K562 (cell line): ENCODE data around the gene PLCG2. TPM values are rescaled to one million over a fixed set of nuclear protein-coding genes. Genes with fewer than 3 reads are reported as not detected.

Source experiments
- CBX5 ChIP-seq: IDR thresholded peaks from 2 replicates; pipeline ENCODE4 v1.6.1; 2014; ENCODE audit warnings: low read depth, borderline replicate concordance
- ELF1 ChIP-seq: fragments of 200-800 bp; sonication (Bioruptor generic); IDR thresholded peaks from 2 replicates; pipeline ENCODE4 v1.6.1; 2016; ENCODE audit warnings: missing genetic modification characterization, missing compliant biosample characterization
- GATAD2B ChIP-seq: fragments of 450-650 bp; IDR thresholded peaks from 2 replicates; pipeline ENCODE4 v1.6.1; 2017; ENCODE audit warnings: mild to moderate bottlenecking, borderline replicate concordance
- RAD21 ChIP-seq, 2 experiments: fragments of 250-450 bp in 1 of 2; fragments of 450-650 bp in 1 of 2; sonication (Bioruptor Pico) in 1 of 2; formaldehyde crosslinking in 1 of 2; IDR thresholded peaks in 1 of 2; conservative IDR thresholded peaks in 1 of 2; 2 replicates each; pipeline versions ENCODE4 v1.4.0 to v1.8.0; 2020 to 2022; ENCODE audit warnings: mild to moderate bottlenecking in 2 of 2, moderate library complexity in 1 of 2
- SRSF7 ChIP-seq: fragments of 200-400 bp; formaldehyde crosslinking; optimal IDR thresholded peaks from 2 replicates; pipeline ENCODE3; 2017; ENCODE audit warnings: mild to moderate bottlenecking, low read depth, low read length
- TFAM ChIP-seq: fragments of 250-450 bp; sonication (Bioruptor Pico); conservative IDR thresholded peaks from 2 replicates; pipeline ENCODE4 v1.5.0; 2021; ENCODE audit warnings: mild to moderate bottlenecking, moderate library complexity
- YY1 ChIP-seq, 3 experiments: IDR thresholded peaks; 2 replicates each; pipeline ENCODE4 v1.6.1; 2011; ENCODE audit warnings: low read length in 2 of 3, mild to moderate bottlenecking in 2 of 3, moderate library complexity in 2 of 3, borderline replicate concordance in 1 of 3, control low read depth in 1 of 3, low read depth in 1 of 3; ENCODE audit not compliant: insufficient read depth in 3 of 3, insufficient replicate concordance in 2 of 3, control insufficient read depth in 1 of 3, insufficient read length in 1 of 3; ENCODE audit errors: extremely low read depth in 1 of 3
- ZNF134 ChIP-seq: fragments of 250-450 bp; sonication (Bioruptor Pico); conservative IDR thresholded peaks from 2 replicates; pipeline ENCODE4 v1.4.0; 2020
- polyA plus RNA-seq, 8 experiments: library from polyadenylated mRNA; depleted of rRNA in 4 of 8; stranded (reverse) in 5 of 8; unstranded in 3 of 8; fragments of >200 nt; fragmentation: Nextera tagmentation in 2 of 8; fragmentation: Illumina TruSeq in 1 of 8; extraction: Ambion mirVana in 2 of 8; extraction: Trizol in 1 of 8; gene quantifications; 2 replicates each; pipeline versions ENCODE4 v1.2.1 to v1.2.3, GENCODE V29; 2011 to 2014; ENCODE audit warnings: inconsistent platforms in 1 of 8, missing spikeins in 1 of 8
- total RNA-seq, 7 experiments: library from RNA; depleted of rRNA in 6 of 7; stranded (reverse); fragments of >200 nt in 6 of 7; fragmentation: Illumina TruSeq in 2 of 7; extraction: Trizol in 2 of 7; gene quantifications; 2 replicates each; pipeline versions ENCODE4 v1.2.1 to v1.2.3, GENCODE V29; 2011 to 2021; ENCODE audit warnings: low replicate concordance in 1 of 7
- TF ChIP-seq, protein P1 (sequence below): sonication (generic); formaldehyde crosslinking; IDR thresholded peaks from 2 replicates; pipeline ENCODE4 v1.8.1; 2023; ENCODE audit warnings: mild to moderate bottlenecking, missing genetic modification reagents
- TF ChIP-seq, protein P2 (sequence below): fragments of 250-450 bp; sonication (Bioruptor Pico); IDR thresholded peaks from 2 replicates; pipeline ENCODE4 v1.5.0; 2021; ENCODE audit warnings: mild to moderate bottlenecking, borderline replicate concordance

Gene PLCG2
- total and polyA plus RNA-seq, 9 of the 15 experiments (the other 6 are each of a cell fraction or from before 2014, with no cell fraction given) = 0.94 to 7.1 (median 3.1) TPM

DNA sequence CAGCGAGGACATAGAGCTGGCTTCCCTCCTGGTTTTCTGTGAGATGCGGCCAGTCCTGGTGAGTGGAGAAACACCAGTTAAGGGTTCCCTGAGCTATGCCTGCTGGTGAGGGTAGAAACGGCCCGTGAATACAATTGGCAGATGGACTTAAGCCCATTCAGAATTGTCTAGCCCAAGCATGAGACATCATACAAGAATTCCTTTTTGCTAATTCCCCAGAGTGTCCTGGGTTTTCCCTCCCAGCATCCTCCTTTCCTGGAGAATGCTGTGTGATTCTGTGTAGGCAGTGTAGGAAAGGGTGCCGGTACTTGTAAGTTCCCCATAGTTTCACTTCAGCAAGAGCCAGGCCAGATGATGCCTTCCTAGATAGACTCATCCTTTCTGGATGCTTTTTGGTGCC, 167.1 kb downstream of the PLCG2 start (continued):
- no peak for TF ChIP-seq YY1 (IDR thresholded peaks at IDR 0.05; ENCODE audit: borderline replicate concordance in 1 of 3, control insufficient read depth in 1 of 3, extremely low read depth in 1 of 3, insufficient read depth in 3 of 3, insufficient read length in 1 of 3, insufficient replicate concordance in 2 of 3, low read depth in 1 of 3, low read length in 2 of 3)
- TF ChIP-seq GATAD2B = no peak
- no peak for TF ChIP-seq RAD21 (CRISPR knock-in tag; conservative IDR thresholded peaks at IDR 0.05 in 1 of 2, IDR thresholded peaks at IDR 0.05 in 1 of 2)
- TF ChIP-seq, protein P1, sequence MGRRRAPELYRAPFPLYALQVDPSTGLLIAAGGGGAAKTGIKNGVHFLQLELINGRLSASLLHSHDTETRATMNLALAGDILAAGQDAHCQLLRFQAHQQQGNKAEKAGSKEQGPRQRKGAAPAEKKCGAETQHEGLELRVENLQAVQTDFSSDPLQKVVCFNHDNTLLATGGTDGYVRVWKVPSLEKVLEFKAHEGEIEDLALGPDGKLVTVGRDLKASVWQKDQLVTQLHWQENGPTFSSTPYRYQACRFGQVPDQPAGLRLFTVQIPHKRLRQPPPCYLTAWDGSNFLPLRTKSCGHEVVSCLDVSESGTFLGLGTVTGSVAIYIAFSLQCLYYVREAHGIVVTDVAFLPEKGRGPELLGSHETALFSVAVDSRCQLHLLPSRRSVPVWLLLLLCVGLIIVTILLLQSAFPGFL (CRISPR knock-in tag) = no peak
- no peak for TF ChIP-seq SRSF7
- TF ChIP-seq ELF1 (tag) = no peak
- TF ChIP-seq TFAM (CRISPR knock-in tag) = no peak
- TF ChIP-seq ZNF134 (CRISPR knock-in tag) = no peak
- TF ChIP-seq, protein P2, sequence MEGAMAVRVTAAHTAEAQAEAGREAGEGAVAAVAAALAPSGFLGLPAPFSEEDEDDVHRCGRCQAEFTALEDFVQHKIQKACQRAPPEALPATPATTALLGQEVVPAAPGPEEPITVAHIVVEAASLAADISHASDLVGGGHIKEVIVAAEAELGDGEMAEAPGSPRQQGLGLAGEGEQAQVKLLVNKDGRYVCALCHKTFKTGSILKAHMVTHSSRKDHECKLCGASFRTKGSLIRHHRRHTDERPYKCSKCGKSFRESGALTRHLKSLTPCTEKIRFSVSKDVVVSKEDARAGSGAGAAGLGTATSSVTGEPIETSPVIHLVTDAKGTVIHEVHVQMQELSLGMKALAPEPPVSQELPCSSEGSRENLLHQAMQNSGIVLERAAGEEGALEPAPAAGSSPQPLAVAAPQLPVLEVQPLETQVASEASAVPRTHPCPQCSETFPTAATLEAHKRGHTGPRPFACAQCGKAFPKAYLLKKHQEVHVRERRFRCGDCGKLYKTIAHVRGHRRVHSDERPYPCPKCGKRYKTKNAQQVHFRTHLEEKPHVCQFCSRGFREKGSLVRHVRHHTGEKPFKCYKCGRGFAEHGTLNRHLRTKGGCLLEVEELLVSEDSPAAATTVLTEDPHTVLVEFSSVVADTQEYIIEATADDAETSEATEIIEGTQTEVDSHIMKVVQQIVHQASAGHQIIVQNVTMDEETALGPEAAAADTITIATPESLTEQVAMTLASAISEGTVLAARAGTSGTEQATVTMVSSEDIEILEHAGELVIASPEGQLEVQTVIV (CRISPR knock-in tag) = no peak
- TF ChIP-seq CBX5 = no peak
